Mucosa of rectum (tissue), 2 donors: Measurements from ENCODE around the gene RAB9A.

ENCODE experiments used
- H3K27ac ChIP-seq, 2 donors: one replicate each; pipeline ENCODE4 v1.7.0; 2013; ENCODE audit warnings: inconsistent platforms in 2 of 2, low read depth in 2 of 2, low read length in 2 of 2
- H3K27me3 ChIP-seq, 2 donors: one replicate each; pipeline ENCODE4 v1.7.0; 2013; ENCODE audit warnings: low read length in 2 of 2; ENCODE audit not compliant: control insufficient read depth in 2 of 2, insufficient read depth in 2 of 2
- H3K36me3 ChIP-seq, 2 donors: one replicate each; pipeline ENCODE4 v1.7.0; 2013; ENCODE audit warnings: low read length in 2 of 2; ENCODE audit not compliant: control insufficient read depth in 2 of 2, insufficient read depth in 2 of 2
- H3K4me1 ChIP-seq, 2 donors: one replicate each; pipeline ENCODE4 v1.7.0; 2013; ENCODE audit warnings: low read length in 2 of 2, mild to moderate bottlenecking in 1 of 2; ENCODE audit not compliant: control insufficient read depth in 2 of 2, insufficient read depth in 2 of 2
- H3K4me3 ChIP-seq, 2 donors: one replicate each; pipeline ENCODE4 v1.7.0; 2013; ENCODE audit warnings: low read length in 2 of 2
- H3K9ac ChIP-seq, 2 donors: one replicate each; pipeline ENCODE4 v1.7.0; 2013; ENCODE audit warnings: low read length in 2 of 2, low read depth in 1 of 2, mild to moderate bottlenecking in 1 of 2
- H3K9me3 ChIP-seq, 2 donors: one replicate each; pipeline ENCODE4 v1.7.0; 2013; ENCODE audit warnings: low read length in 2 of 2; ENCODE audit not compliant: control insufficient read depth in 2 of 2
- donor health status: healthy.
- donor health status: Normal muscosa, but diverticular disease.

Gene RAB9A

DNA sequence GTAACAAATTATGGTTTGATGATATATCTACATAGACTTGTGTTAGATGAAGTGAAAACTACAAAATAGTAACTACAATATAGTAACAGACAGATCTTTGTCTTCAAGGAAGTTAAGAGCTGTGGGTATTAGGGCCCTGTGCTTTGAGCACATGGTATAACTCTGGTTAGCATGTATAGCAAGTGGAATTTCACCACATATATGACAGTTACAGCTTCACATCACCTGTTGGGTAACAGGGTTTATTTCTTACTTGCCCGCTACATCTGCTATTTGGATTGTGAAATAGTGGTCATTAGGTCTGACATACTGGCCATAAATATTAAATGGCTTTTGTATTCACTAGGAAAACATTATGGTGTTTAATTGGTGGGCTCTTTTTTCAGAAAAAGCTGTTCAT is 65.8 kb downstream of the RAB9A start:
- Histone ChIP-seq H3K27ac (no peak overlapping the region), H3K4me1 (no peaks in the 10 kb centered on the region), H3K4me3 (no peak overlapping the region), H3K9me3 (no peaks in the 10 kb centered on the region), H3K36me3 (peaks cover 24 to 63% of the 10 kb centered on the region in 2 donors), H3K9ac (no peak overlapping the region), H3K27me3 (no peaks in the 10 kb centered on the region)

DNA sequence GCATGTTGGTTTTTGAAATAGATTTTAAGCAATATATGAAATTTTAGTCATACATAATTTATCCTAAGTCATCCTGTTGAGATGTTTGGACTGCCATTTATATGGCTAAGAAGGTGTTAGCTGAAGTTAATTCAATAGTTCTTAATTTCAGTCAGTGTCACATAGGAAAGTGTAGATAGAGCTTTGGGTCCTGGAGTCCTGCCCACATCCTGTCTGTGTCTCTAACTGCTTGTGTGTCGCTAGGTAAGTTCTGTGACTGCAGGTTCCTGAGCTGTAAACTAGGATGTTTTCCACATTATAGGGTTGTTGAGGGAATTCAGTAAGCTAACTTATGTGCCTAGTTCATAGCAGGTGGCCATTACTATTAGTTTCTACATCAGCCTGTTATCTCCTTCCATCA is 66.3 kb downstream of the RAB9A start:
- Histone ChIP-seq H3K36me3 (peaks cover 24 to 64% of the 10 kb centered on the region in 2 donors), H3K9me3 (no peaks in the 10 kb centered on the region), H3K4me1 (no peaks in the 10 kb centered on the region), H3K4me3 (no peak overlapping the region), H3K27ac (no peak overlapping the region), H3K9ac (no peak overlapping the region), H3K27me3 (no peaks in the 10 kb centered on the region)

- no peaks in the 10 kb centered on the region for H3K9me3 ChIP-seq
- no peak overlapping the region for H3K27ac ChIP-seq
- H3K9ac ChIP-seq: no peak overlapping the region
- peaks cover 34 to 60% of the 10 kb centered on the region in 2 donors for H3K36me3 ChIP-seq
- H3K4me1 ChIP-seq: no peaks in the 10 kb centered on the region
- H3K27me3 ChIP-seq: no peaks in the 10 kb centered on the region
- H3K4me3 ChIP-seq: no peak overlapping the region
Measured at GRCh38 chrX:13756381-13756780, 67.5 kb downstream of the RAB9A start.

GRCh38 chrX:13759152-13759718 is 70.3 kb downstream of the RAB9A start:
- H3K9me3 ChIP-seq: no peaks in the 10 kb centered on the region
- no peak overlapping the region for H3K9ac ChIP-seq
- H3K4me1 ChIP-seq: no peaks in the 10 kb centered on the region
- H3K27ac ChIP-seq: no peak overlapping the region
- H3K4me3 ChIP-seq: no peak overlapping the region
- peaks cover 48 to 63% of the 10 kb centered on the region in 2 donors for H3K36me3 ChIP-seq
- no peaks in the 10 kb centered on the region for H3K27me3 ChIP-seq
